Stimulated activated CD4-positive, alpha-beta T cell treated with anti-CD3 and anti-CD28 coated beads, Interleukin-2, amount 100 ng/mL, for 48 hours (primary cell): ENCODE results near the gene EXOSC1.
A peak's percentile ranks its signal among the peaks of the same experiment; 100 is the strongest.
"Not testable (repeated sequence)": the region's sequence is repeated elsewhere in the genome, so short reads cannot be mapped to it uniquely, and the experiment has no call there.

Experiments
- DNase-seq, 2 donors: peaks; one replicate each; pipeline ENCODE4 v3.0.0-alpha.2; 2020

The EXOSC1 gene, protein sequence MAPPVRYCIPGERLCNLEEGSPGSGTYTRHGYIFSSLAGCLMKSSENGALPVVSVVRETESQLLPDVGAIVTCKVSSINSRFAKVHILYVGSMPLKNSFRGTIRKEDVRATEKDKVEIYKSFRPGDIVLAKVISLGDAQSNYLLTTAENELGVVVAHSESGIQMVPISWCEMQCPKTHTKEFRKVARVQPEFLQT

GRCh38 chr10:97445722-97446639 lies at the start of gene EXOSC1, which contains the start of gene ZDHHC16:
EXOSC1 (minus strand) TSS chr10:97446006; CDS start chr10:97445985, 21 bp downstream.
ZDHHC16 (plus strand) TSS chr10:97446175; CDS start chr10:97451676, 5,501 bp downstream.
- peak; percentile 84 to 88 for DNase-seq

- no peak for DNase-seq
Observed at GRCh38 chr10:97494863-97495506, 49.2 kb upstream of the EXOSC1 start.

- DNase-seq: no peak
Observed at GRCh38 chr10:97494151-97494550, 48.3 kb upstream of the EXOSC1 start.

DNA sequence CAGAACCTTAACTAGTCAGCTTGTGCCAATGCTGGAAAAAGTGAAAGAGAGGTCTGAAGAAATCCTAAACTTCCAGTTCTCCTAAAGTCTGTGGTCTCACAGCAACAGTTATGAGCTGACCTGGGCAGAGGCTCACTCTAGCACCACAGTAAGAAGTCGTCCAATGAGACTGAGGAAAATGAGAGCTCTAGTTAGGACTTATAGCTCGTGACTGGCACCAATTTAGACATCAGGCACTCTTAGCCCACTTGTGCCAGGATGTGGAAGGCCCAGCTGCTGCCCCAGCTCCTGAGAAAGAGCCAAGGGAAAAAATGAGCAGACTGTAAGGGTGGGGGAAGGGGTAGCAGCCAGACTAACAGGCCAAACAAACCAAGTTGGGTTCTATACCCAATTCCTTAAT lies 44.8 kb upstream of the EXOSC1 start:
- no peak for DNase-seq

- no peak for DNase-seq
Observed at GRCh38 chr10:97485647-97486281, 40.0 kb upstream of the EXOSC1 start.

DNA sequence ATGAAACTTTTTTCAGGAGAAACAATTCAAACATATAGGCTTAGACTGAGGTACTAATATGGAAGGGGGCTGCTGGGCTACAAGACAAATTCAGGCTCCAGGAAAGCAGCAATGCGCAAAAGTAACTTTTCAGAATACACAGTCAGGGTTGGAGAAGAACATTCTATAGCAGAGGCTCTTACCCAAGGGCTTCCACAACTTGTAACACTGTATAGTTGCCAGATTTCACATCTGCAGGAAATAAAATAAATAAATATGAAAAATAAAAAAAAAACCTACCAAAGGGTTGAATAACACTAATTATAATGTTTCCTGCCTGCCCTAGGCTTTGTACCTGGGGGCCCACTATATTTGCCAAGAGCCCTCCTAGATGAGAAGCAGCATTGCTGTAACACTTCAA lies 38.1 kb upstream of the EXOSC1 start:
- no peak for DNase-seq

GRCh38 chr10:97483506-97483905 lies 37.7 kb upstream of the EXOSC1 start:
- no peak for DNase-seq

- DNase-seq: no peak
Observed at GRCh38 chr10:97482381-97482780, 36.6 kb upstream of the EXOSC1 start.

- no peak for DNase-seq
Observed at GRCh38 chr10:97481071-97481470, 35.3 kb upstream of the EXOSC1 start.

GRCh38 chr10:97479939-97480338 lies 34.1 kb upstream of the EXOSC1 start:
- DNase-seq: no peak

DNA sequence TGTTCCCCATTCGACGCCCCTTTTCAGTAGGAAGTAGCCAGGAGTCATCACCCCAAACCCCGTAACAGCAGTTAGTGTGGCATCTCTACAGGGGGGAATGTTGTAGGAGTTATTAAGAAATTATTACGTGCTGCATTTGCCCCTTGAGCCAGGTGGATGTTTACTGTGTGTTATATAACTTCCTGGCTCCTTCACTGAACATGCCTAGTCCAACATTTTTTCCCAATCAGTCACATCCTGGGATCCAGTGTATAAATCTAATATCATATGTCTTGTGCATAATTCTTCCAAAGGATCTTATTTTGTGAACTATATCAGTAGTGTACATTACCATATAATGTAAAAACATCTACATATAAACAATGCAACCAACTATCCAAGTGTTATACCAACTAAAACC lies 33.6 kb upstream of the EXOSC1 start:
- not testable (repeated sequence) for DNase-seq

GRCh38 chr10:97475936-97476594 lies 30.3 kb upstream of the EXOSC1 start:
- no peak for DNase-seq

DNA sequence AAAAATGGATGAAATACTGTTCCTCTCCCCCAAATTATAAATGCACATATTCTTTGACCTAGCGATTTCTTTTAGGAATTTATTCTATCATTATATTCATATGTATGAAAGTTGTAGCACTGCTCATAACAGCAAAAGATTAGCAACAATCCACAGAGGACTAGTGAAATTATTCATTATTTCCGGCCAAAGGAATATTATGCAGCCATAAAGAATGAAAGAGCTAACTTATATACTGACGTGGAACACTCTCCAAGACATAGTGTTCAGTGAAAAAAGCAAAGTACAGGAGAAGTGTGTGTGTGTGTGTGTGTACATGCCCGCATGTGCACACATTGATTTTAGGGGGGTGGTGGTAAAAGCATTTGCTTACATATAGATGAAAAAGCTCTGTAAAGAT lies 29.1 kb upstream of the EXOSC1 start:
- DNase-seq: no peak

GRCh38 chr10:97468781-97469180 lies 23.0 kb upstream of the EXOSC1 start:
- not testable (repeated sequence) for DNase-seq

GRCh38 chr10:97468162-97468561 lies 22.4 kb upstream of the EXOSC1 start:
- no peak for DNase-seq

- no peak for DNase-seq
Observed at GRCh38 chr10:97466755-97467154, 20.9 kb upstream of the EXOSC1 start.

DNA sequence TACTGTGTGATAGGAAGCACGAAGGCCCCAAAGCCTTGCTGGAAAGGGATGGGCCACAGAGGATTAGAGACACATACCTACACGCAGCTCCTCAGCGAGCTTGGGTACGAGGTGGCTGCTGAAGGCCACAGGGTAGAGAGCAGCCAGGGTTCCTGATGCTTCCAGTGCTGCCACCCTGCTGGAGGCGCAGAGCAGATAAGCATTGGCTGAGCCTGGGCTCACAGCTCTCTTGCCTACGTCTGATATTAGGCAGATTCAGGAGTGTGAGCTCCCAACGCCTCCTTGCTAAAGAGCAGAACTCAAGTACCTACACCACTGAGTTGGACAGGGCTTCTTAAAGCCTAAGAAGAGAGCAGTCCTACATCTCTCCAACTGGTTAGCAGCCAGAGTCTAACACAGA lies 20.2 kb upstream of the EXOSC1 start:
- DNase-seq: no peak

- DNase-seq: no peak
Observed at GRCh38 chr10:97464226-97464625, 18.4 kb upstream of the EXOSC1 start.

- peak; percentile 39 for DNase-seq
Observed at GRCh38 chr10:97463363-97464132, 17.7 kb upstream of the EXOSC1 start.

DNA sequence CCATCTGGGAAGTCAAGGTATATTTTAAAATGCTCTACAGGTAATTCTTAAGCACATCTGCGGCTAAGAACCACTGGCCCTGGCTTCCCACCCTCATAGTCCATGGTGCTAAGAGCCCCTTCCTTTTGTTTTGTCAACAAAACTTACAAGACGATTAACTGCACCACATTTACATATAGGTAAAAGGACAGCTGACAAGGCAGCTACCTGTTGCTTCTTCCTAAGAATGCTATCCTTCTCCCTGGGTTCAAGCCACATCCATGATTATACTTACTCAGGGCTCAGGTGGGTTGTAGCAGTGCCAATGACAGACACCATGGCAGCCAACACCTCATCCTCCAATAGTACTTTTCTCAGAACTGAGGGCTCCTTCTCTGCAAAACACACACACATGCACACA lies 16.5 kb upstream of the EXOSC1 start:
- DNase-seq: no peak

DNA sequence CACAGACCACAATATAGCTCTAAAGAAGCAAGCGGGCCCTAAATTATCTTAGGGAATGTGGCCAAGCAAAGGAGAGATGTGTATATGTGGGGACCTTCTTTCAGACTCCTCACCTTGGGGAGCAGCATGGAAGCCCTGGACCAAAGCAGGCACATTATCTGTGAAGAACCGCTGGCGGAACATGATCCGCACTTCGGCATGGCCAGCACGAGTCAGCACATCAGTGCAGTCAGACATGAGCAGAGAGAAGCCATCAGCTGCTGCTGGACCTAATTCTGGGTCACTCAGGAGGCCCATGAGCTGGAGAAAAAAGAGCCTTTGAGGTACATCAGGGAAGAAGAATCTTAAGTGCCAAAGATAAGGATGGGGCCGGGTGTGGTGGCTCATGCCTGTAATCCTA lies 14.1 kb upstream of the EXOSC1 start:
- no peak for DNase-seq

GRCh38 chr10:97459111-97459510 lies 13.3 kb upstream of the EXOSC1 start:
- DNase-seq: no peak
